OCI-LY7 (cell line): ENCODE measurements around the gene MMP24OS.
"Not testable (repeated sequence)": the region's sequence is repeated elsewhere in the genome, so short reads cannot be mapped to it uniquely, and the experiment has no call there.

Experiments used
- EZH2phosphoT487 ChIP-seq: fragments of 200-600 bp; sonication (generic); IDR thresholded peaks from 2 replicates; pipeline ENCODE4 v1.6.1; 2018; ENCODE audit warnings: low read depth, borderline replicate concordance, mild to moderate bottlenecking, mixed run types, antibody characterized with exemption, low read length, moderate library complexity, mixed read lengths
- TF ChIP-seq, protein P1 (sequence below): fragments of 200-600 bp; sonication (generic); conservative IDR thresholded peaks from 2 replicates; pipeline ENCODE4 v1.5.1; 2014; ENCODE audit warnings: mild to moderate bottlenecking, antibody characterized with exemption, low read length, moderate library complexity, mixed read lengths

DNA sequence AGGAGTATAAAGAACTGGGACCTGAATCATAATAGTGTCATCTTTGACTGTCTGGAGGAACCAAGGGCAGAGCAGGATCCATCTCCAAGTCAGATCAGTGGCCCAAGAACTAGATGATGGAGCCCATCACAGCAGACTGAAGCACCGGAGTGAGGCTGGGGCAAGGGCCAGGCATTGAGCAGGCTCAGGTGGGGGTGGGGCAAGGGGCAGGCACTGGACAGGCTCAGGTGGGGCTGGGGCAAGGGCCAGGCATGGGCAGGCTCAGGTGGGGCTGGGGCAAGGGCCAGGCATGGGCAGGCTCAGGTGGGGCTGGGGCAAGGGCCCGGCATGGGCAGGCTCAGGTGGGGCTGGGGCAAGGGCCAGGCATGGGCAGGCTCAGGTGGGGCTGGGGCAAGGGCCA is 25.3 kb downstream of the MMP24OS start:
- TF ChIP-seq, protein P1, sequence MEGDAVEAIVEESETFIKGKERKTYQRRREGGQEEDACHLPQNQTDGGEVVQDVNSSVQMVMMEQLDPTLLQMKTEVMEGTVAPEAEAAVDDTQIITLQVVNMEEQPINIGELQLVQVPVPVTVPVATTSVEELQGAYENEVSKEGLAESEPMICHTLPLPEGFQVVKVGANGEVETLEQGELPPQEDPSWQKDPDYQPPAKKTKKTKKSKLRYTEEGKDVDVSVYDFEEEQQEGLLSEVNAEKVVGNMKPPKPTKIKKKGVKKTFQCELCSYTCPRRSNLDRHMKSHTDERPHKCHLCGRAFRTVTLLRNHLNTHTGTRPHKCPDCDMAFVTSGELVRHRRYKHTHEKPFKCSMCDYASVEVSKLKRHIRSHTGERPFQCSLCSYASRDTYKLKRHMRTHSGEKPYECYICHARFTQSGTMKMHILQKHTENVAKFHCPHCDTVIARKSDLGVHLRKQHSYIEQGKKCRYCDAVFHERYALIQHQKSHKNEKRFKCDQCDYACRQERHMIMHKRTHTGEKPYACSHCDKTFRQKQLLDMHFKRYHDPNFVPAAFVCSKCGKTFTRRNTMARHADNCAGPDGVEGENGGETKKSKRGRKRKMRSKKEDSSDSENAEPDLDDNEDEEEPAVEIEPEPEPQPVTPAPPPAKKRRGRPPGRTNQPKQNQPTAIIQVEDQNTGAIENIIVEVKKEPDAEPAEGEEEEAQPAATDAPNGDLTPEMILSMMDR, result not testable (repeated sequence)
- TF ChIP-seq EZH2phosphoT487, result not testable (repeated sequence)
